ENCODE measurements around the gene RCC2.

GRCh38 chr1:17403081-17403480 lies 36.4 kb downstream of the RCC2 start:
- no peak for TF ChIP-seq CTCF (IDR thresholded peaks at IDR 0.05)
- no peak for TF ChIP-seq RNF2 (IDR thresholded peaks at IDR 0.05; ENCODE audit: borderline replicate concordance, low read depth)
- no peak for TF ChIP-seq POLR2A (IDR thresholded peaks at IDR 0.05; ENCODE audit: low read length)
- no peak for TF ChIP-seq FOSB (CRISPR knock-in tag; IDR thresholded peaks at IDR 0.05)
- TF ChIP-seq MAX (IDR thresholded peaks at IDR 0.05): no peak
- TF ChIP-seq MYC (IDR thresholded peaks at IDR 0.05; ENCODE audit: borderline replicate concordance, low read length): no peak
- TF ChIP-seq SMC3 (IDR thresholded peaks at IDR 0.05): no peak
